ENCODE measurements around the gene RHBDL2. TPM values are rescaled to one million over a fixed set of nuclear protein-coding genes. Genes with fewer than 3 reads are reported as not detected.

The RHBDL2 gene
- total and polyA plus RNA-seq, 2 of the 13 experiments (the other 11 are each of a cell fraction or from before 2014, with no cell fraction given): 3.3 to 5.4 TPM

GRCh38 chr1:38888423-38889333 lies 53.0 kb downstream of the RHBDL2 start:
- Histone ChIP-seq H3K79me2 (ENCODE audit: insufficient read depth, low read length) (no peaks in the 10 kb centered on the region), H3K4me3 (replicated peaks in 1 of 3; ENCODE audit: insufficient read depth in 1 of 3, low read depth in 2 of 3, low read length in 3 of 3) (no peak overlapping the region; a peak in 2 of 6 replicates), H3K36me3 (replicated peaks in 1 of 2; ENCODE audit: control insufficient read depth in 1 of 2, insufficient read depth in 2 of 2, low read length in 2 of 2) (no peaks in the 10 kb centered on the region), H3K4me1 (ENCODE audit: insufficient read depth, low read length) (peaks cover 48% of the 10 kb centered on the region), H3K4me2 (ENCODE audit: low read depth, low read length) (peak overlapping the region; percentile 61), H4K20me1 (ENCODE audit: insufficient read depth, low read length) (no peaks in the 10 kb centered on the region), H3K27ac (ENCODE audit: extremely low read length, insufficient read depth, low read length) (peak overlapping the region; percentile 90), H3K9ac (ENCODE audit: insufficient read depth, low read depth, low read length) (peak overlapping the region; percentile 50), H3K9me3 (ENCODE audit: low read length) (no peaks in the 10 kb centered on the region), H2AFZ (ENCODE audit: low read length) (no peak overlapping the region), H3K27me3 (ENCODE audit: control insufficient read depth in 1 of 2, insufficient read depth in 2 of 2, low read length in 2 of 2) (no peaks in the 10 kb centered on the region)
- ChIA-PET POLR2A (interaction anchor here (0.8 to 1.3 kb wide), 7 partner anchors 16 to 138 kb away, joined by 3 to 7 read pairs (median 4); partner anchors contain the start of genes MYCBP, NDUFS5 and RRAGC), CTCF (ENCODE audit: low intra/inter-chr PET ratio, low total read pairs) (no interaction called here)
- peak; percentile 88 for ATAC-seq
- peak; percentile 71 for FAIRE-seq
- intact Hi-C loops (cut with micrococcal nuclease; ENCODE audit: unreplicated experiment) (loop anchor here (2.0 kb wide), 1 partner anchor 80 kb away; no protein-coding TSS in a partner anchor), in situ Hi-C loops (cut with HindIII; ENCODE audit: extremely low pct_ligation_motif_present, low pct_unique_long_range_greater_than_20kb) (no loop called here)
- WGBS (ENCODE audit: low lambda C conversion rate): 5% methylated on average over 9 of the region's 9 CpGs
- BruUV-seq (replicated peaks): no TSS peak
- DNase-seq (ENCODE audit: low spot score): peak; percentile 81
- TF ChIP-seq, protein P1, sequence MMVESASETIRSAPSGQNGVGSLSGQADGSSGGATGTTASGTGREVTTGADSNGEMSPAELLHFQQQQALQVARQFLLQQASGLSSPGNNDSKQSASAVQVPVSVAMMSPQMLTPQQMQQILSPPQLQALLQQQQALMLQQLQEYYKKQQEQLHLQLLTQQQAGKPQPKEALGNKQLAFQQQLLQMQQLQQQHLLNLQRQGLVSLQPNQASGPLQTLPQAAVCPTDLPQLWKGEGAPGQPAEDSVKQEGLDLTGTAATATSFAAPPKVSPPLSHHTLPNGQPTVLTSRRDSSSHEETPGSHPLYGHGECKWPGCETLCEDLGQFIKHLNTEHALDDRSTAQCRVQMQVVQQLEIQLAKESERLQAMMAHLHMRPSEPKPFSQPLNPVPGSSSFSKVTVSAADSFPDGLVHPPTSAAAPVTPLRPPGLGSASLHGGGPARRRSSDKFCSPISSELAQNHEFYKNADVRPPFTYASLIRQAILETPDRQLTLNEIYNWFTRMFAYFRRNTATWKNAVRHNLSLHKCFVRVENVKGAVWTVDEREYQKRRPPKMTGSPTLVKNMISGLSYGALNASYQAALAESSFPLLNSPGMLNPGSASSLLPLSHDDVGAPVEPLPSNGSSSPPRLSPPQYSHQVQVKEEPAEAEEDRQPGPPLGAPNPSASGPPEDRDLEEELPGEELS (CRISPR knock-in tag; IDR thresholded peaks at IDR 0.05): peak; percentile 46; the same call in 1 of the 2 replicates
- TF ChIP-seq ZBTB1 (CRISPR knock-in tag; IDR thresholded peaks at IDR 0.05; ENCODE audit: borderline replicate concordance) (no peak), SMC3 (IDR thresholded peaks at IDR 0.05; ENCODE audit: low read length) (peak; percentile 6; the same call in 1 of the 2 replicates), ATF7 (IDR thresholded peaks at IDR 0.05) (0 out of 2 replicates have a peak, but pooled peaks have one; percentile 2), ATF7 (CRISPR knock-in tag; IDR thresholded peaks at IDR 0.05) (no peak), MAX (IDR thresholded peaks at IDR 0.05) (peak; percentile 33; the same call in 1 of the 2 replicates), CREB1 (IDR thresholded peaks at IDR 0.05) (0 out of 2 replicates have a peak, but pooled peaks have one; percentile 2), CREB1 (CRISPR knock-in tag; IDR thresholded peaks at IDR 0.05) (peak; percentile 32; the same call in 1 of the 2 replicates), ATF2 (CRISPR knock-in tag; IDR thresholded peaks at IDR 0.05) (0 out of 2 replicates have a peak, but pooled peaks have one; percentile 14), HDAC2 (CRISPR knock-in tag; IDR thresholded peaks at IDR 0.05) (peak; percentile 53; the same call in 1 of the 2 replicates), TFDP1 (CRISPR knock-in tag; IDR thresholded peaks at IDR 0.05; ENCODE audit: borderline replicate concordance) (peak; percentile 44; the same call in 1 of the 2 replicates), FOXK1 (CRISPR knock-in tag; IDR thresholded peaks at IDR 0.05; ENCODE audit: borderline replicate concordance, low read depth) (0 out of 2 replicates have a peak, but pooled peaks have one; percentile 16), TEAD3 (CRISPR knock-in tag; optimal IDR thresholded peaks at IDR 0.05; ENCODE audit: borderline replicate concordance) (peak; percentile 95), MAFF (IDR thresholded peaks at IDR 0.05; ENCODE audit: low read depth, low read length) (0 out of 2 replicates have a peak, but pooled peaks have one; percentile 20), ZNF460 (CRISPR knock-in tag; IDR thresholded peaks at IDR 0.05; ENCODE audit: borderline replicate concordance) (peak; percentile 38; the same call in 1 of the 2 replicates), MIER3 (CRISPR knock-in tag; IDR thresholded peaks at IDR 0.05; ENCODE audit: borderline replicate concordance) (0 out of 2 replicates have a peak, but pooled peaks have one; percentile 29), EHMT2 (IDR thresholded peaks at IDR 0.05; ENCODE audit: borderline replicate concordance, low read depth, low read length) (peak; percentile 58; the same call in 1 of the 2 replicates), ARID2 (CRISPR knock-in tag; IDR thresholded peaks at IDR 0.05; ENCODE audit: borderline replicate concordance) (no peak)
